Endothelial cell of umbilical vein (primary cell): Measurements from ENCODE around the gene C11orf21. TPM values are rescaled to one million over a fixed set of nuclear protein-coding genes. Genes with fewer than 3 reads are reported as not detected.

Experiments used
- BruUV-seq: library from RNA; stranded (reverse); fragments of 400-500 nt; replicated peaks from 2 replicates; lab custom pipeline; 2021; lab: Mats Ljungman, UMichigan
- CTCF ChIA-PET: fragments of 300-600, 350-600 bp; sonication (Branson Sonifier 250); formaldehyde crosslinking; loops from one replicate; lab custom pipeline; 2021; ENCODE audit warnings: antibody characterized with exemption, inconsistent platforms; lab: Charles Lee
- POLR2A ChIA-PET: fragments of 300-600, 350-600 bp; sonication (Branson Sonifier 250); formaldehyde crosslinking; loops from one replicate; lab custom pipeline; 2021; ENCODE audit warnings: antibody characterized with exemption, inconsistent platforms; lab: Charles Lee
- DNase-seq: peaks from one replicate; pipeline ENCODE4 v3.0.0-alpha.2; 2011; ENCODE audit warnings: low read depth, low spot score
- FAIRE-seq: peaks from 2 replicates; lab custom pipeline; 2011; peaks lifted over from hg19 to GRCh38; lab: Jason Lieb, UNC
- H2AFZ ChIP-seq: 2 replicates; pipeline ENCODE4 v1.6.0; 2012; ENCODE audit warnings: low read depth, low read length, control low read depth, inconsistent platforms
- H3K27ac ChIP-seq: 2 replicates; pipeline ENCODE4 v1.5.1; 2011; ENCODE audit warnings: low read depth, mild to moderate bottlenecking, control low read depth, low read length, moderate library complexity; ENCODE audit not compliant: insufficient read depth
- H3K27me3 ChIP-seq, 2 experiments: 2 replicates each; pipeline versions ENCODE4 v1.6.0 to v1.6.1; 2011; ENCODE audit warnings: low read length in 2 of 2, mixed read lengths in 1 of 2; ENCODE audit not compliant: control insufficient read depth in 2 of 2, insufficient read depth in 2 of 2
- H3K36me3 ChIP-seq, 2 experiments: 2 replicates in 1 of 2; 3 replicates in 1 of 2; pipeline ENCODE4 v1.5.1; 2011; ENCODE audit warnings: low read length in 2 of 2, mild to moderate bottlenecking in 1 of 2, moderate library complexity in 1 of 2; ENCODE audit not compliant: control insufficient read depth in 2 of 2, insufficient read depth in 2 of 2; ENCODE audit errors: extremely low read depth in 1 of 2
- H3K4me1 ChIP-seq: 3 replicates; pipeline ENCODE4 v1.5.1; 2011; ENCODE audit warnings: mild to moderate bottlenecking, low read length; ENCODE audit not compliant: control insufficient read depth, insufficient read depth; ENCODE audit errors: extremely low read depth
- H3K4me2 ChIP-seq: 2 replicates; pipeline ENCODE4 v1.6.1; 2011; ENCODE audit warnings: low read length, control low read depth, mixed read lengths; ENCODE audit not compliant: insufficient read depth
- H3K4me3 ChIP-seq, 3 experiments: fragments of 200-600 bp in 1 of 3; sonication (generic), shearing (Covaris generic) in 1 of 3; replicated peaks in 1 of 3; 2 replicates each; pipeline ENCODE4 v1.5.1; 2011 to 2016; ENCODE audit warnings: control low read depth in 3 of 3, low read length in 3 of 3, mild to moderate bottlenecking in 2 of 3, inconsistent platforms in 1 of 3, low read depth in 1 of 3, moderate library complexity in 1 of 3; ENCODE audit not compliant: insufficient read depth in 1 of 3
- H3K79me2 ChIP-seq: 2 replicates; pipeline ENCODE4 v1.6.0; 2012; ENCODE audit warnings: low read length, inconsistent platforms; ENCODE audit not compliant: control insufficient read depth, insufficient read depth
- H3K9ac ChIP-seq: replicated peaks from 2 replicates; pipeline ENCODE3; 2011; ENCODE audit warnings: low read length, control low read depth; ENCODE audit not compliant: insufficient read depth; ENCODE audit errors: extremely low read depth
- H3K9me1 ChIP-seq: replicated peaks from 3 replicates; pipeline ENCODE4 v1.6.0; 2011; ENCODE audit warnings: mild to moderate bottlenecking, low read length; ENCODE audit not compliant: control insufficient read depth, insufficient read depth; ENCODE audit errors: extremely low read depth
- H3K9me3 ChIP-seq: replicated peaks from 2 replicates; pipeline ENCODE4 v1.5.1; 2012; ENCODE audit warnings: low read length, inconsistent platforms; ENCODE audit not compliant: control insufficient read depth, insufficient read depth
- H4K20me1 ChIP-seq: replicated peaks from 2 replicates; pipeline ENCODE3; 2011; ENCODE audit warnings: mild to moderate bottlenecking, low read length; ENCODE audit not compliant: control insufficient read depth, insufficient read depth; ENCODE audit errors: extremely low read depth
- EZH2 ChIP-seq: IDR thresholded peaks from 2 replicates; pipeline ENCODE4 v1.6.1; 2012; ENCODE audit warnings: borderline replicate concordance, low read depth, mild to moderate bottlenecking, moderate library complexity, low read length, inconsistent platforms; ENCODE audit not compliant: severe bottlenecking
- FOS ChIP-seq: IDR thresholded peaks from 2 replicates; pipeline ENCODE4 v1.6.1; 2011; ENCODE audit warnings: mild to moderate bottlenecking, low read length, moderate library complexity, borderline replicate concordance; ENCODE audit not compliant: insufficient read depth
- GATA2 ChIP-seq: IDR thresholded peaks from 2 replicates; pipeline ENCODE4 v1.7.0; 2011; ENCODE audit warnings: low read depth, mild to moderate bottlenecking, moderate library complexity, mixed read lengths, low read length; ENCODE audit not compliant: insufficient read length, insufficient read depth
- JUN ChIP-seq: IDR thresholded peaks from 2 replicates; pipeline ENCODE4 v1.6.1; 2011; ENCODE audit warnings: borderline replicate concordance, low read depth; ENCODE audit not compliant: insufficient read length, insufficient read depth
- MYC ChIP-seq: IDR thresholded peaks from one replicate; pipeline ENCODE4 v1.6.1; 2011; ENCODE audit warnings: mild to moderate bottlenecking, low read depth, low read length
- POLR2A ChIP-seq: IDR thresholded peaks from 2 replicates; pipeline ENCODE4 v1.6.1; 2012; ENCODE audit warnings: low read depth, mild to moderate bottlenecking, control low read depth, low read length
- POLR2AphosphoS5 ChIP-seq: IDR thresholded peaks from 2 replicates; pipeline ENCODE4 v1.6.1; 2012; ENCODE audit warnings: low read depth, mild to moderate bottlenecking, control low read depth, low read length, moderate library complexity; ENCODE audit not compliant: insufficient read depth
- dilution Hi-C: fragments of 300-500 bp; cut with MboI; formaldehyde crosslinking; loops from one replicate; pipeline ENCODE4 v1.15.0; 2019; ENCODE audit warnings: low sequenced_read_pairs; ENCODE audit not compliant: extremely low pct_ligation_motif_present
- intact Hi-C: fragments of 100-400 bp; cut with micrococcal nuclease; formaldehyde crosslinking; loops from one replicate; pipeline ENCODE4 v1.10.0; 2022
- polyA plus RNA-seq, 4 experiments: library from polyadenylated mRNA; depleted of rRNA in 3 of 4; stranded (reverse) in 3 of 4; unstranded in 1 of 4; fragments of >200 nt; gene quantifications; 2 replicates each; pipeline versions ENCODE4 v1.2.1 to v1.2.3, GENCODE V29; 2011 to 2012; ENCODE audit warnings: missing spikeins in 1 of 4
- total RNA-seq: library from RNA; stranded (reverse); gene quantifications from 2 replicates; pipeline ENCODE4 v1.2.3, GENCODE V29; 2021
- TF ChIP-seq, protein P1 (sequence below), 2 donors: IDR thresholded peaks; 1 replicate in 1 of 2; 2 replicates in 1 of 2; pipeline ENCODE4 v1.5.1; 2011; ENCODE audit warnings: low read length in 2 of 2, mild to moderate bottlenecking in 2 of 2, moderate library complexity in 2 of 2, control low read depth in 1 of 2, inconsistent platforms in 1 of 2, low read depth in 1 of 2; ENCODE audit not compliant: insufficient read depth in 1 of 2; ENCODE audit errors: extremely low read depth in 1 of 2
- TF ChIP-seq, protein P2 (sequence below): IDR thresholded peaks from 2 replicates; pipeline ENCODE4 v1.6.1; 2011; ENCODE audit not compliant: insufficient read depth, insufficient read length

The C11orf21 gene
- total and polyA plus RNA-seq, 2 donors (not counting 3 experiments of a cell fraction or from before 2014, with no cell fraction given): not detected

DNA sequence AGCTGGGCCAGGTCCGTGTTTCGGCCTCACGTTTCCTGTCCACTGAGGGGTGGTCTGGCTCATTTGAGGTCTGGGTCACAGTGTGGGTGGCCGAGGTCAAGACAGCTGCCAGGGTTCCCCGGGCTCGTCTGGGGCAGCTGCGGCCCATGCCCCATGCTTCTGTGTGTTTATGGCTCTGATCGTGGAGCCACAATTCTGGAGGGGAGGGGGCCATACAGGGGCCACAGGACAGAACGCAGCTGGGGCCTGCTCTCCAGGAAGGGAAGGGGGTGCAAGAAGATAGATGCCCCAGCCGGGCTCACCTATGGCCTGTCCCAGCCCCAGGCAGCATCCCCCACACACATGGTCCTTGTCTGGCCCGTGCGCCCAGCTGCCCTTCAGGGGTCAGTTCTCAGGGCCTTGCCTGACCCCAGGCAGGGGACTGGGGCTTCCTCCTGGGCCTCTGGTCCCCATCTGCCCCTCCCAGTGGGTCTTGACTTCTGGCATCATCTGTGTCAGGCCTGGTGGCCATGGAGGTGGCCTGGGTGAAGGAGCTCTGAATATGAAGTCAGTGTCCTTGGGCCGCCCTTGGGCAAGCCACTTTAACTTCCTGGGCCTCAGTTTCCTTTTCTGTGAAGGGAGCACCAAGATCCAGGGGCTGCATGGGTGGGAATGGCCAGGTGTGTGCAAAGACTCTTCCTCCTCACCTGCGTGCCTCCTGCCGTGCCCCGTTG lies 8.5 kb upstream of the C11orf21 start:
- dilution Hi-C loops: no loop called here
- no peak for TF ChIP-seq MYC
- TF ChIP-seq JUN: no peak
- no peak for TF ChIP-seq FOS
- TF ChIP-seq POLR2AphosphoS5: no peak
- no peak for TF ChIP-seq GATA2
- TF ChIP-seq, protein P1, sequence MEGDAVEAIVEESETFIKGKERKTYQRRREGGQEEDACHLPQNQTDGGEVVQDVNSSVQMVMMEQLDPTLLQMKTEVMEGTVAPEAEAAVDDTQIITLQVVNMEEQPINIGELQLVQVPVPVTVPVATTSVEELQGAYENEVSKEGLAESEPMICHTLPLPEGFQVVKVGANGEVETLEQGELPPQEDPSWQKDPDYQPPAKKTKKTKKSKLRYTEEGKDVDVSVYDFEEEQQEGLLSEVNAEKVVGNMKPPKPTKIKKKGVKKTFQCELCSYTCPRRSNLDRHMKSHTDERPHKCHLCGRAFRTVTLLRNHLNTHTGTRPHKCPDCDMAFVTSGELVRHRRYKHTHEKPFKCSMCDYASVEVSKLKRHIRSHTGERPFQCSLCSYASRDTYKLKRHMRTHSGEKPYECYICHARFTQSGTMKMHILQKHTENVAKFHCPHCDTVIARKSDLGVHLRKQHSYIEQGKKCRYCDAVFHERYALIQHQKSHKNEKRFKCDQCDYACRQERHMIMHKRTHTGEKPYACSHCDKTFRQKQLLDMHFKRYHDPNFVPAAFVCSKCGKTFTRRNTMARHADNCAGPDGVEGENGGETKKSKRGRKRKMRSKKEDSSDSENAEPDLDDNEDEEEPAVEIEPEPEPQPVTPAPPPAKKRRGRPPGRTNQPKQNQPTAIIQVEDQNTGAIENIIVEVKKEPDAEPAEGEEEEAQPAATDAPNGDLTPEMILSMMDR (IDR thresholded peaks at IDR 0.05; ENCODE audit: extremely low read depth in 1 of 2, insufficient read depth in 1 of 2, low read depth in 1 of 2, low read length in 2 of 2): no peak
- TF ChIP-seq POLR2A: no peak
- TF ChIP-seq EZH2: no peak
- TF ChIP-seq, protein P2, sequence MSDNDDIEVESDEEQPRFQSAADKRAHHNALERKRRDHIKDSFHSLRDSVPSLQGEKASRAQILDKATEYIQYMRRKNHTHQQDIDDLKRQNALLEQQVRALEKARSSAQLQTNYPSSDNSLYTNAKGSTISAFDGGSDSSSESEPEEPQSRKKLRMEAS: no peak
- Histone ChIP-seq H3K36me3 (no peaks in the 10 kb centered on the region), H3K4me3 (no peak overlapping the region), H3K27me3 (no peaks in the 10 kb centered on the region), H2AFZ (no peak overlapping the region), H3K27ac (no peak overlapping the region), H3K9me1 (no peaks in the 10 kb centered on the region), H3K4me2 (no peak overlapping the region), H3K4me1 (peaks cover 7% of the 10 kb centered on the region), H3K9me3 (no peaks in the 10 kb centered on the region), H4K20me1 (no peaks in the 10 kb centered on the region), H3K9ac (no peak overlapping the region), H3K79me2 (no peaks in the 10 kb centered on the region)
- no TSS peak for BruUV-seq
- no peak for FAIRE-seq
- intact Hi-C loops: no loop called here
- no peak for DNase-seq
- POLR2A ChIA-PET: no interaction called here
- CTCF ChIA-PET: interaction anchor here (1.8 to 4.6 kb wide), 2 partner anchors 67 to 110 kb away, joined by 5 to 48 read pairs; partner anchors contain the start of gene CD81
